DMS79 (cell line): Measurements from ENCODE around the gene SUSD4.
"Not testable (repeated sequence)": the region's sequence is repeated elsewhere in the genome, so short reads cannot be mapped to it uniquely, and the experiment has no call there.

Experiments
- DNase-seq: peaks from one replicate; lab custom pipeline; 2025; lab: John Stamatoyannopoulos, UW

SUSD4 gene

DNA sequence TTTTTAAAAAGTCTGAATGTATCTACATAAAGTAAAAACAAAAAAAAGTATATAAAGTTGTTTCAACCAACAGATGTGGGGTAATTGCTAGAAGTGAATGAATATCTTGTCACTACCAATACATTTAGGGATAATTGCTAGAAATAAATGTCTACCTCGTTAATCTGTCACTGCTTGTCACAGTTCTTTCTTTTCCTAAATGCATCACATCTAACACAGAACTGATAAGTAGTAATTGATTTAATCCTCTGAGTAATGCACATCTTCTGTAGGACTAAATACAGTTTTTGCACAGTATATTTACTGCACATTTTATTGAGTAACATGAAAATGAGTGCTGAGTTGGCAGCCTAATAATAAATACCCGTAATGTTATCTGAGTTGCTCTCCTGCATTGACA is 72.2 kb downstream of the SUSD4 start:
- DNase-seq: no peak

DNA sequence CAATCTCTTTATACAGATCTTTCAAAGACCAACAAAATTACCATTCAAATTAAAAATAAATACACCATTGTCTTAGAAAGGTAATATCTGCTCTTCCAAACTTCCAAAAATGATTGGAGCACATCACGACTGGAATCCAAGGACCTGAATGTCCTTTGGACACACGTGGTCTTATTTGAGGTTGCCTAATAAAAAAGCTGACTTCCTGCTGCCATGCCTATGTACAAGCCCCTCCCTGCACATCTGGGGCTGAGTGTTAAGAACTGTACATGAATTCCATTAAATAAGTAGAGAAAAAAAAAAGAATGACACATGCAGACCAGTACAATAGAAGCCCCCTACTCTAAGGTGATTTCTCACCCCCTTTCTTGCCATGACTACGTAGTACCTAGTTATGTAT is 73.6 kb downstream of the SUSD4 start:
- DNase-seq: no peak

DNA sequence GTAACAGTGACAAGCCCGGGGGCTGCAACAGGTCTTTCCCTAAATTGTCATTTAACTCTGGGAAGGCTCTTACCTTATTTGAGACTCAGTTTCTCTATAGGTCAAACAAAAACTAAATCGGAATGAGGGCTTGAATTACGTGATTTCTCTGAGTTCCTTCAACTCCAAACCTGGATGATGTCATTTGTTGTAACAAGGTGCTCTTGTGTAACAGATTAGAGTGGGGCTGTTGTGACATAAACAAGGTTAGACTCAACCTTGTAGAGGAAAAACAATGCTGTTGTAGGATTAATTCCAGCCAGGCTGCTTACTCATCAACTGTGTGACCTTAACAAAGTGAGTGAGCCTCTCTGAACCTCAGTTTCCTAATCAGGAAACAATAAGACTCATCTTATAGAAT is 74.4 kb downstream of the SUSD4 start:
- DNase-seq: no peak

DNA sequence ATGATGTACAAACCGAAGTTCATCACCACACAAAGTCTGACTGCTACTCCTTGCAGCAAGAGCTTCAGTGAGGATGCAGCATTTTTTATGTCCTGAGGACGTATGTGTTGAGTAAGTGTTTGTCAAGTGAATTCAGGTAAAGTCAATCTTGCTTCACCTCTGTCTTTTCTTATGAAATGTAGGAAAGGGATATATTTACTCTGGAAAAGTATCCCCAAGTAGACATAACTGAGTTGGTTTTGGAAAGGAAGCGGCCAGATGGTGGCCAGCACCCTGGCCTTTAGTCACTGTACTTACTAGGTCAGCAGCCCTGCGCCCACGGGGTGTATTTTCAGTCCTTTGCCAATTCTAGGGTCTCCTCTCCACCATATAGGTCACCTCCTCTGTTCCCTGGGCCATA is 75.2 kb downstream of the SUSD4 start:
- DNase-seq: no peak

DNA sequence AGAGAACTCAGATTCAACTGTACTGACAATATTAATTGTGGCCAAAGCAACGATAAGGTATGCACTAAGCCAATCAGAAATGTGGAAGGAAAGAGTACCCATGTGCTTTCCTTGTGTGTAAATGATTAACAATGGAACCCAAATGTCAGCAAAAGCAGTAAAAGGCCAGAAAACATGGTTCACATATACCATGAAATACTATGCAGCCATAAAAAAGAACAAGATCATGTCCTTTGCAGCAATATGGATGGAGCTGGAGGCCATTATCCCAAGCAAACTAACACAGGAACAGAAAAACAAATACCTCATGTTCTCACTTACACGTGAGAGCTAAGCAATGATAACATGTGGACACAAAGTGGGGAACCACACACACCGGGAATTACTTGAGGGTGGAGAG is 78.5 kb downstream of the SUSD4 start:
- no peak for DNase-seq

DNA sequence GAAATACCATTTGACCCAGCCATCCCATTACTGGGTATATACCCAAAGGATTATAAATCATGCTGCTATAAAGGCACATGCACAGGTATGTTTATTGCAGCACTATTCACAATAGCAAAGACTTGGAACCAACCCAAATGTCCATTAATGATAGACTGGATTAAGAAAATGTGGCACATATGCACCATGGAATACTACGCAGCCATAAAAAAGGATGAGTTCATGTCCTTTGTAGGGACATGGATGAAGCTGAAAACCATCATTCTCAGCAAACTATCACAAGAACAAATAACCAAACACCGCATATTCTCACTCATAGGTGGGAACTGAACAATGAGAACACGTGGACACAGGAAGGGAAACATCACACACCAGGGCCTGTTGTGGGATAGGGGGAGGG is 80.3 kb downstream of the SUSD4 start:
- not testable (repeated sequence) for DNase-seq

DNA sequence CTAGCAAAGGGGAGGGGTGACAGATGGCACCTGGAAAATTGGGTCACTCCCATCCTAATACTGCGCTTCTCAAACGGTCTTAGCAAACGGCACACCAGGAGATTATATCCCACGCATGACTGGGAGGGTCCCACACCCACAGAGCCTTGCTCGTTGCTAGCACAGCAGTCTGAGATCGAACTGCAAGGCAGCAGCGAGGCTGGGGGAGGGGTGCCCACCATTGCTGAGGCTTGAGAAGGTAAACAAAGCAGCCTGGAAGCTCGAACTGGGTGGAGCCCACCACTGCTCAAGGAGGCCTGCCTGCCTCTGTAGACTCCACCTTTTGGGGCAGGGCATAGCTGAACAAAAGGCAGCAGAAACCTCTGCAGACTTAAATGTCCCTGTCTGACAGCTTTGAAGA is 85.7 kb downstream of the SUSD4 start:
- DNase-seq: not testable (repeated sequence)

DNA sequence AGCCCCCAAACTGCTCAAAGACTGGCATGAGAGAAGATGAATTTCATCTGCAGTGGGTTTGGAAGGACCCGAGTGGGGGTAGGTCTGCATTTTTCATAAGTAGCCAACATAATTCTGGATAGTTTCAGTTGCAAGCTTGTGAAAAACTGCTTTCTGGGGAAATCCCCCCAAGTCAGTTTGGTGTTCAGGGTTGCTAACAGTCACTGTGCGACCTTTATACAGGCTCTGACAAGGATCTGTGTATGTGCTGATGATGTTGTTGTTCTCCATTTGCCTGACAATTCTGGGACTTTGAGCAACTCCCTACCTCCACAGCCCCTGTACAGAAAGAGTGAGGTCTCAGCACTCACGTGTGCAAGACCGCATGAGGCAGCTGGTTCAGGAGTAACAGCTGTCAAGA is 87.9 kb downstream of the SUSD4 start:
- DNase-seq: no peak

DNA sequence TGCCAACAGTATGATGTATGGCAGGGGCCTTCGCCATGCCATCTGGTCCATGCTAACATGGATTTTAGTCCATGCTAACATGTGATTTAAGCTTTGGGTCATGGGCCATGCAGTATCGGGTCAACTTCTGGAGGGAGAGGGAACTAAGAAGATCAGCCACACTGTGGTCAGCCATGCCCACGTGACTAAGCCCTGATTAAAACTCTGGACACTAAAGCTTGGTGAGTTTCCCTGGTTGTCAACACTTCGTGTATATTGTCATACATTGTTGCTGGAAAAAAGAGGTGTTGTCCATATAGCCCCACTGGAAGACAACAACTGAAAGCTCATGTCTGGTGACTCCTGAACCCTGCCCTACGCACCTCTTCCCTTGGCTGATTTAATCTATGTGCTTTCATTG is 90.5 kb downstream of the SUSD4 start:
- DNase-seq: no peak

DNA sequence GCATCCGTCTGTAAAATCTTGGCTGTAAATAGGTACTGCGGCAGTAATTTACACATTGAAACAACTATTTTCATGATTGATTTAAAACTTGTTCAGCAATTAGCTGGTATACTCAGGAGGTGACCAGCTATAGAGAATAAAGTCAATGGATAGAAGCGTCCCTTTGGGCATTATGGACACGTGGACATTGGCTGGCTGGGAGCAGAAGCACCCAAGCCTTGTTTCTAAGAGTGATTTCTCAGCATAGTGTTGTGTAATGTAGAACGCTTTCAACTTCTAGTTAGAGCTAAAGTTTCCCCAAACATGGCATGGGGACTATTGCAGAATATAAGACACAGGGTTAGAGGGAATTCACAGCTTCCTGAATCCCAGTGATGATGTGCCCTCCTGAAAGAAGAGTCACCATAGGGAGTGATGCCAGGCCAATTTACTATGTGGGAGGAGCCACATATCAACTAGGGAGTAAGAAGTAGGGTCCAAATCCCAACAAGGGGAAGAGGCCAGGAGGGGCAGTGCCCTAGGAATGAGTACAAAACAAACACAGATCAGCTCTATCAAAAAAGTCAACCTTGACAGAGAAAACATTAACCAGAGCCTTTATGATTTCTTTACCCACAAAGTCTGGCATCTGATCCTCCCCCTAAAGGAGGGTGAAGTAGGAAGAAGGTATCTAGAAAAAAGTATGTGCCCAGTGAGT is 92.7 kb downstream of the SUSD4 start:
- DNase-seq: no peak

DNA sequence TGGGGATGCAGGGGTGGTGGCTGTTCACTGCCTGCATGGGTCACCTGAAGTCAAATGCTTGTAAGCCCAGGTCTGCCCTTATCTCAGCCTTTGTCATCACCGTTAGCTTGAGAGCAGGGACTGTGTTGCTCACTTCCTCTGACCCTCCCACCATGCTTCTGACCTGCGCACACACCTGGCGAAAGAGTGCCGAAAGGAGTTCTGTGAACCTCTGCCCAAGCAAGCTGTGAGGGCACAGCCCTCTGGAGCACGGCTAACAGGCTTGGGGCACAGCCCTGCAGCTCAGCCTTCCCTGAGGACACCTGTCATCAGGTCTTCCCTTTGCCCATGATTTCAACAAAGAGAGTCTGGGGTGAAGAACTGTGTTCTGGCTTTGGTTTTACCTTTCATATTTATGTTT is 93.8 kb downstream of the SUSD4 start:
- DNase-seq: no peak

DNA sequence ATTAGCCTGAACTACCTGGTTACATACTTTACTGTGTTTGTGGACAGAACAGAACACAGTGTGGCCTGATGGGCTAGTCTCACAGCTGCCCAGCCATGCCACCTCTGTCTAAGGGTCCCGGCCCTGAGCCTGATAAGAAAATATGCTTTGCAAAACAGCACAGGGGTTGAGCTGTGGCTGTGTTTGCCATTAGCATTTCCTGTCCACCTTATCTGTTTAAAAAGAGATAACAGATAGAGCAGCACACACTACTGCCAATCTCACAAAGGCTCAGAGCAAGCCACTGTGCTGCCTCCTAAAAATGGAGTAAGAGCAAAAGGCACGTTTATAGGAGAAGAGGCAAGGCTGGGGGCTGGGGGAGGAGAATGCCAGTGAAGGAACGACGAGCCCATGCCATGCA is 95.0 kb downstream of the SUSD4 start:
- DNase-seq: no peak

DNA sequence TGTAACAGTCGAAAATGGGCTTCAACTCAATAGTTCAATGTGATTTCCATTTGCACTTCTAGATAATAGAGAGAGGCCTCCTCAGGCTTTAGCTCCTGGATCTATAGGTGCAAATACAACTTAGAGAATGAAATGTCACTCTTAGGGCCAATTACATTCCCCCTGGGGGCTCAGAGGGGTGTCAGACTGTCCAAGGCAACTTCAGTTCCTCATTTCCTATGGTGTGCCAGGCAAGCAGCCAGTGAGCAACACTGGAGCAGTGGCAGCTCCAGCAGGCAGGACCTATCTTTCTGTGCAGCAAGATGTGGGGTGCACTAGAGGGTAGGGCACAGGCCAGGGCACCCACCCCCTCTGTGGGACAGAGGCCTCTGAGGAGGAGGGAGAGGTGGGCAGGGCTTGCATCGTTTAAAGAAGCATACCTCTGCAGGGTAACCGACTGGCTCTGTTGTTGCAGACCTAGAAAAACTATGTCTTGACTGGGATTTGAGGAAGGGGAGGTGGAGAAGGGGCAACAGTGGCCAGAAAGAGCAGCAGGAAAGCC is 97.3 kb downstream of the SUSD4 start:
- DNase-seq: no peak

DNA sequence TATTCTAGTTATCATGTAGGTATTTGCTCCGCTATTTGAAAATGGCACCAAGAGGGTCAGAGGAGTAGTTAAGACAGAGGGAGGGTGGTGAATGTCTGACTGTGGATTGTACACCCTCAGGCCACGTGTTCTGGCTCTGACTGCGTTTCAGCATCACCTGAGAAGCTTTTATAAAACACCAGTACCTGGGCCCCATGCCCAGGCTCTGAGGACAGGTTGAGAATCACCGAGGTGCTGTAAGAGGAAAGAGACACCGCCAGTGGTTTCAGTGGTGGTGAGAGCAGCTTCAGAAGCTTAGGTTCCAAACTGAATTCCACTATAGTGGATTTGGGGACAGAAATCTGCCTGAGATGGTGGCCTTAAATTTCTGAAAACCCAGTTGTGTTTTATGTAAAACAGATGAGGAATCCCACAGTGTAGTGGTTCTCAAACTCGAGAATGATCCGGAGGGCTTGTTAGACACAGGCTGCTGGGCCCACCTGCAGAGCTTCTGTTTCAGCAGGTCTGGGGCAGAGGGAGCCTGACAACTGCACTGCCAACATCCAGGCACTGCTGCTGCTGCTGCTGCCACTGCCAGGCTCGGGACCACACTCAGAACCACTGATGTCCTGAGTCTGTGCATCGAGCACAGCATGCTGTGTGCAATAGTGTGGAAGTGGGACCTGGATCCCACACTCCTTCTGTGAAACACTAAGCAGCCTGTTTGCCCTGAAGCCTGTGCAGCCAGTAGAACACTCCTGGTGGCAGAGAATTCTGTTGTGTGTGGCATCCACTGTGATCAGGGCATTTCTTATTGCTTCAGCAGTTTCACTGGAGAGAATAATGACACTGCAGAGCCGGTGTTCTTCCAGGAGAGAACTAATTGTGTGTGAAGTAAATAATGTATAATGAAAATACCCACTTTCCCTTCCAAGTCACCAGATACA is 98.7 kb downstream of the SUSD4 start:
- no peak for DNase-seq

DNA sequence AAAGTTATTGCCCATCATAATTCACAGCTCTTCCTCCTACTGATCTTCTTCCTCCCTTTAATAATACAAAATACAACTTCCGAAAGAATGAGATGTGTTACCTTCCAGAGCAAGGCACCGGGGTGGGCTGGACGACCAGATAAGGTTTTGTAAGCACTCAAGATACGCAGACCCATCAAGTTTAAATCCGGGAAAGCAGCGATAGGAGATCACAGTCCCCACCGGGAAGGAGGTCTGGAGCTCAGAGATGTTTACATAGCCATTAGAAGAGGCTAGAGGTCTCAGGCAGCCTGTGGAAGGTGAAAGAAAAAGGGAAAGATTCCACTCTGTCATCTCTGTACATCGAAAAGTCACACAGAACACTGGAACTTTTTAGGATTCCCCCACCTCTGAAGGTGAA is 99.4 kb downstream of the SUSD4 start:
- no peak for DNase-seq

DNA sequence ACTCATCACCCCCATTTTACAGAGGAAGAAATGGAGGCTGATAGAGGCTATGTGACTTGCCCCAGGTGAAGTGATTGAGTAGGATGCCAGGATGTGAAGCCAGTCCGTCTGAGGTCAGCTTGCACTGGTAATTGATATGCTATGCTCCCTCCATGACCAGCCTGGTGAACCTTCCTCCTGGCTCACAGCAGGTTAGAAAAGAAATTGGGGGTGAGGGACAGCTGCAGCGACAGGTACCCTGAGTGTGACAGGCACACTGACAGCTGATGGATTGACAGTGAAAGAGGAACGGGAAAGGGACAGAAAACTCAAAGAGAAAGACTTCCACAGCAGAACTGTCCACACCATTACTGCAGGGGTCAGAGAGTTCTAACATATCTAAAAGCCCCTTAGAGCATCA is 102.1 kb downstream of the SUSD4 start:
- no peak for DNase-seq

DNA sequence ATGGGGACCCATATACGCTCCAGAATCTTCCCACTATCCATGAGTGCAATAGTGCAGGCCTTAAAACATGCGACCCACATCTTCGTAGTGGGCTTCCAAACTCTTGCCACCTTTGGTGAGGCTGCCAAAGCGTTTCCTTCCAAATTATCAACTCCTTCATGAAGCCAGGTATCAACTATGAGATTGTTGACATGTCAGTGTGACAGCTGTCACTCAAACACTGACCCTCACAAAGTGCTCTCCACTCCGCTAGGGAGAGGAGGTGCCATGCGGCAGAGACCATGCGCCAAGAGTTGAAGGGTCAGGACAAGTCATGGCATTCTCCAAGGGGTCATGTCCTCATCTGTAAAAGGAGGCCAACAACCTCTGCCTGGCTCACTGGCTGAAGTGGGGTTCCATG is 103.3 kb downstream of the SUSD4 start:
- no peak for DNase-seq

DNA sequence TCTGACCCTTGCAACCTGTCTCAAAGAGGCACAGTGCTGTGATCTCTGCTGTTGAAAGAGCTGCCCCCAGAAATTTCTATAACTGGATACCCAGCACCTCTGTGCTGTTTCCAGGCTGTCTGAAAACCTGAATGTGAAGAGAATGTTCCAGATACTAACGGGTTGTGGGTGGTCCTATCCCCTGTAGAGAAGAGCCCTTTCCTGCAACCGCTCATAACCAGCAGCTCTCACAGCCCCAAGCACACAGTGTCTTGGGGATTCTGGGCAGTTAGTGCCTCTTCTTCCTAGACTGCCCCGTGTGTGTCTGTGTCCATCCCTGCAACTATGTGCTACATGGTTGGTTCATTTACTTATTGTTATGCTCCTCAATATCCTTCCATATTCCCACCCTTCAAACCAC is 104.5 kb downstream of the SUSD4 start:
- DNase-seq: no peak

DNA sequence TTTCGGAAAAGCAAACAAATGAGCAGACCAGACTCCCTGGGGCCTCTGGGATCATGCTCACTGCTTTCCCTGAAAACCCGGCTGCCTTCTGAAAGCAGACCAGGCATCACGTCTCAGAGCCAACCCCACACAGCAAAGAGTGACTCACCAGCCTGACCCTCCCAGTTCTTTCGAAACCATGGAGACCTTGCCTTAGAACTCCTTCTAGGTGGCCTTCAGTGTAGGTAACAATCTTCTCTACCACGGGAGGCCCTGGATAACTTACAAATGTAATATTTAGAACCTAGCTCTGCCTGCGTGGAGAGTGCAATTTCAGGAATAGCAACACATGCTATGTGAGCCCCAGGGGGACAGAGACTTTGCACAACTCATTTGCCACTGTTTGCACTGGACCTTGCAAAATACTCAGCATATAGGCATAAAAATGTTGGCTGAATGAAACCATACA is 105.2 kb downstream of the SUSD4 start:
- no peak for DNase-seq

DNA sequence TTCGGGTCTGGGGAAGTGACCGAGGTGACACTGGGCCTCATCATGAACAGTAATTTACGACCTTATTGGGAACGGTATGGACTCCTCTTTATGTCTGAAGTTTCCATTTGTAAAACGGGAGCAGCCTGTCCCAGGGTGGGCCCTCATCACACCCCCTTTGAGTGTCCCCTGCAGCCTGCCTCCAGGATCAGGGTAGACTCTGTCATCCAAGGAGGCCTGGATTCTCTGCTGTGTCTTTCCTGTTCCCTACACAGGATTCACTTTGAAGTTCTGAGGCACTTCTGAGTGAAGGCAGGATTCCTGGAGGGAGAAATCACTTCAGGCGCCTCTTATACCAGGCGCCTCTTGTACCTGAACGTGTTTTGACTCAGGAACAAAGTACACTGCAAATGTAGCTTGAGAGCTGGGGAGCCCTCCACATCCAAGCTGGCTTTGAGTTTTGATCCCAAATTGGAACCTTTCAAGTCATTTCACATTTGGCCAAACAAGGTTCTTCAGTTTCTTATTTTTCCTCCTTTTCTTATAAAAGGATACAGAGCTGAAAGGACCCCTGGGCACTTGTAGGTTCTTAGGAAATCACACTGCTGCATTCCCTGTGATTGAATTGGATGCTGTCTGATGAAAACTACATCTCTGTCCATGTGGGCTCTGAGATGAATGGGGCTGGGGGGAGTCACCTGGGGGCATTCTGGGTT is 106.0 kb downstream of the SUSD4 start:
- DNase-seq: no peak

DNA sequence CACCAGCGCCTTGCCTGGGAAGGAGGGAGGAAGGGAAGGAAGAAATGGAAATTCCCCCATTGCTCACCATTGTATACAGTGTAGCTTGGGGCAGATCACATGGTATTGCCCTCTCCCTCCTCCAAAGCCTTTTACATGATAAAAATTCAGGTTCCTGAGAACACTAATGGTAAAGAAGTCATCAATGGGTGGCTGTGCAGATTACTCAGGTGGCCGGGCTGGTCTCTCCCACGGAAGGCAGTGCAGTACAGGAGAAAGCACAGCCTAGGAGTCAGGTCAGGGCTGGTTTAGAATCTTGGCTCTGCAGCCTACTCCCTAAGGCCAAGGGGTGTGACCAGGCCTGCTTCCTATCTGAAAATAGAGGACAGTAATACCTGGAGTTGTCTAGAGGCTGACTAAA is 107.9 kb downstream of the SUSD4 start:
- DNase-seq: no peak

DNA sequence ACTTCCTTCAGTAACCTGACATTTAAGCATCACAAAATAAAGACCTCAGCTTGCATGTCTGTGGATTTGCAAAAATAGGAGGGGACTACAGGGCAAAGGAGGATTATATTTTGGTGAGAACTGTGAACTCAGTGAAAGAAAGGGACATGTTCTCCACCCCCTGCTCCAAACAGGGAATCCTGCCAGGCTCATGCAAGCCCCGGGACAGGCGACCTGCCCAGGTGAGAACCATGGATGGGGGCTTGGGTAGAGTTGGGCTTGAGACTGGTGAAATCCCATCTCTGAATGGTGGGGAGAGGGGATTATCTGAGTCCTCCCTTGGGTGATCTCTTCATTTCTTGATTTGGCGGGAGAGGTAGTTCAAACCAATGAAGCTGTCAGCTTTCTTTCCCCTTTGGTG is 110.1 kb downstream of the SUSD4 start:
- DNase-seq: no peak

DNA sequence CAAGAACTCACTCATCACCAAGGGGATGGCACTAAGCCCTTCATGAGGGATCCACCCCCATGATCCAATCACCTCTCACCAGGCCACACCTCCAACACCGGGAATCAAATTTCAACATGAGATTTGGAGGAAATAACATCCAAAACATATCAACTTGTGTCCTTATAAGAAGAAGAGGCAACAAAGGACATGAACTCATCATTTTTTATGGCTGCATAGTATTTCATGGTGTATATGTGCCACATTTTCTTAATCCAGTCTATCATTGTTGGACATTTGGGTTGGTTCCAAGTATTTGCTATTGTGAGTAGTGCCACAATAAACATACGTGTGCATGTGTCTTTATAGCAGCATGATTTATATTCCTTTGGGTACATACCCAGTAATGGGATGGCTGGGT is 112.6 kb downstream of the SUSD4 start:
- not testable (repeated sequence) for DNase-seq
